ENCODE data around the gene EPHA4. TPM values are rescaled to one million over a fixed set of nuclear protein-coding genes. Genes with fewer than 3 reads are reported as not detected.

Gene EPHA4
- total and polyA plus RNA-seq, 4 donors: 54.5 to 60.9 (median 57.2) TPM

- Histone ChIP-seq H3K27me3 (ENCODE audit: control insufficient read depth, insufficient read depth, low read length) (no peaks in the 10 kb centered on the region), H3K27ac (ENCODE audit: low read depth, low read length) (no peak overlapping the region), H3K4me1 (ENCODE audit: control insufficient read depth, insufficient read depth, low read length) (peaks cover 4% of the 10 kb centered on the region), H3K36me3 (ENCODE audit: control insufficient read depth, insufficient read depth, low read length) (no peaks in the 10 kb centered on the region), H3K9me3 (ENCODE audit: control insufficient read depth, insufficient read depth, low read length) (no peaks in the 10 kb centered on the region), H3K4me3 (ENCODE audit: low read depth, low read length) (no peak overlapping the region)
- DNase-seq (ENCODE audit: low read depth in 4 of 6, low spot score in 6 of 6): no peak
- WGBS (ENCODE audit: insufficient coverage): 34% methylated on average over 3 of the region's 10 CpGs
Measured at GRCh38 chr2:221501210-221501882, 70.8 kb downstream of the EPHA4 start.

GRCh38 chr2:221500501-221501209, 71.4 kb downstream of the EPHA4 start:
- H3K27ac ChIP-seq (ENCODE audit: low read depth, low read length): no peak overlapping the region
- WGBS (ENCODE audit: insufficient coverage): 70% methylated on average over 5 of the region's 6 CpGs
- no peaks in the 10 kb centered on the region for H3K9me3 ChIP-seq (ENCODE audit: control insufficient read depth, insufficient read depth, low read length)
- no peak overlapping the region for H3K4me3 ChIP-seq (ENCODE audit: low read depth, low read length)
- H3K4me1 ChIP-seq (ENCODE audit: control insufficient read depth, insufficient read depth, low read length): peaks cover 4% of the 10 kb centered on the region
- no peaks in the 10 kb centered on the region for H3K36me3 ChIP-seq (ENCODE audit: control insufficient read depth, insufficient read depth, low read length)
- no peak for DNase-seq (ENCODE audit: low read depth in 4 of 6, low spot score in 6 of 6)
- no peaks in the 10 kb centered on the region for H3K27me3 ChIP-seq (ENCODE audit: control insufficient read depth, insufficient read depth, low read length)

- Histone ChIP-seq H3K4me1 (ENCODE audit: control insufficient read depth, insufficient read depth, low read length) (peaks cover 1% of the 10 kb centered on the region), H3K27ac (ENCODE audit: low read depth, low read length) (no peak overlapping the region), H3K9me3 (ENCODE audit: control insufficient read depth, insufficient read depth, low read length) (no peaks in the 10 kb centered on the region), H3K27me3 (ENCODE audit: control insufficient read depth, insufficient read depth, low read length) (no peaks in the 10 kb centered on the region), H3K36me3 (ENCODE audit: control insufficient read depth, insufficient read depth, low read length) (no peaks in the 10 kb centered on the region), H3K4me3 (ENCODE audit: low read depth, low read length) (no peak overlapping the region)
- 31% methylated on average over 3 of the region's 4 CpGs for WGBS (ENCODE audit: insufficient coverage)
- peak in 1 of 6 donors; percentile 88 for DNase-seq (ENCODE audit: low read depth in 4 of 6, low spot score in 6 of 6)
Measured at GRCh38 chr2:221495731-221496130, 76.4 kb downstream of the EPHA4 start.

- Histone ChIP-seq H3K27me3 (ENCODE audit: control insufficient read depth, insufficient read depth, low read length) (no peaks in the 10 kb centered on the region), H3K9me3 (ENCODE audit: control insufficient read depth, insufficient read depth, low read length) (no peaks in the 10 kb centered on the region), H3K27ac (ENCODE audit: low read depth, low read length) (no peak overlapping the region), H3K36me3 (ENCODE audit: control insufficient read depth, insufficient read depth, low read length) (no peaks in the 10 kb centered on the region), H3K4me3 (ENCODE audit: low read depth, low read length) (no peak overlapping the region), H3K4me1 (ENCODE audit: control insufficient read depth, insufficient read depth, low read length) (no peaks in the 10 kb centered on the region)
- no CpG with 5 or more reads among the region's 3 CpGs for WGBS (ENCODE audit: insufficient coverage)
- DNase-seq (ENCODE audit: low read depth in 4 of 6, low spot score in 6 of 6): no peak
Measured at GRCh38 chr2:221494556-221494955, 77.5 kb downstream of the EPHA4 start.

GRCh38 chr2:221493391-221493790, 78.7 kb downstream of the EPHA4 start:
- H3K27me3 ChIP-seq (ENCODE audit: control insufficient read depth, insufficient read depth, low read length): no peaks in the 10 kb centered on the region
- no peaks in the 10 kb centered on the region for H3K9me3 ChIP-seq (ENCODE audit: control insufficient read depth, insufficient read depth, low read length)
- no peaks in the 10 kb centered on the region for H3K36me3 ChIP-seq (ENCODE audit: control insufficient read depth, insufficient read depth, low read length)
- DNase-seq (ENCODE audit: low read depth in 4 of 6, low spot score in 6 of 6): peak in 1 of 6 donors; percentile 52
- no peaks in the 10 kb centered on the region for H3K4me1 ChIP-seq (ENCODE audit: control insufficient read depth, insufficient read depth, low read length)
- WGBS (ENCODE audit: insufficient coverage): 80% methylated on average over 1 of the region's 7 CpGs
- H3K27ac ChIP-seq (ENCODE audit: low read depth, low read length): no peak overlapping the region
- H3K4me3 ChIP-seq (ENCODE audit: low read depth, low read length): no peak overlapping the region

GRCh38 chr2:221492636-221493035, 79.5 kb downstream of the EPHA4 start:
- no peaks in the 10 kb centered on the region for H3K9me3 ChIP-seq (ENCODE audit: control insufficient read depth, insufficient read depth, low read length)
- 80% methylated on average over 1 of the region's 4 CpGs for WGBS (ENCODE audit: insufficient coverage)
- no peaks in the 10 kb centered on the region for H3K36me3 ChIP-seq (ENCODE audit: control insufficient read depth, insufficient read depth, low read length)
- no peaks in the 10 kb centered on the region for H3K27me3 ChIP-seq (ENCODE audit: control insufficient read depth, insufficient read depth, low read length)
- H3K4me1 ChIP-seq (ENCODE audit: control insufficient read depth, insufficient read depth, low read length): no peaks in the 10 kb centered on the region
- peak in 1 of 6 donors; percentile 81 for DNase-seq (ENCODE audit: low read depth in 4 of 6, low spot score in 6 of 6)
- H3K27ac ChIP-seq (ENCODE audit: low read depth, low read length): no peak overlapping the region
- H3K4me3 ChIP-seq (ENCODE audit: low read depth, low read length): no peak overlapping the region

GRCh38 chr2:221490506-221491060, 81.5 kb downstream of the EPHA4 start:
- WGBS (ENCODE audit: insufficient coverage): 100% methylated on average over 1 of the region's 3 CpGs

GRCh38 chr2:221488136-221488807, 83.8 kb downstream of the EPHA4 start:
- no peaks in the 10 kb centered on the region for H3K36me3 ChIP-seq (ENCODE audit: control insufficient read depth, insufficient read depth, low read length)
- peaks cover 2% of the 10 kb centered on the region for H3K4me1 ChIP-seq (ENCODE audit: control insufficient read depth, insufficient read depth, low read length)
- H3K9me3 ChIP-seq (ENCODE audit: control insufficient read depth, insufficient read depth, low read length): no peaks in the 10 kb centered on the region
- H3K27me3 ChIP-seq (ENCODE audit: control insufficient read depth, insufficient read depth, low read length): no peaks in the 10 kb centered on the region
- H3K4me3 ChIP-seq (ENCODE audit: low read depth, low read length): no peak overlapping the region
- H3K27ac ChIP-seq (ENCODE audit: low read depth, low read length): no peak overlapping the region
- DNase-seq (ENCODE audit: low read depth in 4 of 6, low spot score in 6 of 6): no peak
- WGBS (ENCODE audit: insufficient coverage): no CpG with 5 or more reads among the region's 3 CpGs

More at GRCh38 chr2:221490506-221491060, 81.5 kb downstream of the EPHA4 start:
- Histone ChIP-seq H3K4me3 (ENCODE audit: low read depth, low read length) (no peak overlapping the region), H3K36me3 (ENCODE audit: control insufficient read depth, insufficient read depth, low read length) (no peaks in the 10 kb centered on the region), H3K4me1 (ENCODE audit: control insufficient read depth, insufficient read depth, low read length) (no peaks in the 10 kb centered on the region), H3K27ac (ENCODE audit: low read depth, low read length) (no peak overlapping the region), H3K27me3 (ENCODE audit: control insufficient read depth, insufficient read depth, low read length) (no peaks in the 10 kb centered on the region), H3K9me3 (ENCODE audit: control insufficient read depth, insufficient read depth, low read length) (no peaks in the 10 kb centered on the region)
- DNase-seq (ENCODE audit: low read depth in 4 of 6, low spot score in 6 of 6): no peak

GRCh38 chr2:221486106-221486505, 86.0 kb downstream of the EPHA4 start:
- no peak for DNase-seq (ENCODE audit: low read depth in 4 of 6, low spot score in 6 of 6)
- H3K36me3 ChIP-seq (ENCODE audit: control insufficient read depth, insufficient read depth, low read length): no peaks in the 10 kb centered on the region
- 86% methylated on average over 2 of the region's 4 CpGs for WGBS (ENCODE audit: insufficient coverage)

More at GRCh38 chr2:221486106-221486505, 86.0 kb downstream of the EPHA4 start:
- Histone ChIP-seq H3K9me3 (ENCODE audit: control insufficient read depth, insufficient read depth, low read length) (no peaks in the 10 kb centered on the region), H3K27ac (ENCODE audit: low read depth, low read length) (no peak overlapping the region), H3K4me3 (ENCODE audit: low read depth, low read length) (no peak overlapping the region), H3K4me1 (ENCODE audit: control insufficient read depth, insufficient read depth, low read length) (peaks cover 6% of the 10 kb centered on the region), H3K27me3 (ENCODE audit: control insufficient read depth, insufficient read depth, low read length) (no peaks in the 10 kb centered on the region)

Measured in spinal cord (tissue), 10 donors.